ENCODE data around the gene GRIK4. TPM values are rescaled to one million over a fixed set of nuclear protein-coding genes. Genes with fewer than 3 reads are reported as not detected.

Gene GRIK4
- total RNA-seq, 1 donor from 2014 or later, result not detected

- no peak overlapping the region for H3K4me3 Mint-ChIP-seq (ENCODE audit: low read depth)
- H3K4me1 Mint-ChIP-seq (ENCODE audit: low read depth), result no peaks in the 10 kb centered on the region
- intact Hi-C loops (cut with micrococcal nuclease), result no loop called here
- H3K27me3 Mint-ChIP-seq (ENCODE audit: low read depth), result no peaks in the 10 kb centered on the region
- no peak for DNase-seq (ENCODE audit: low spot score)
- no peaks in the 10 kb centered on the region for H3K36me3 Mint-ChIP-seq (ENCODE audit: low read depth)
- no peak overlapping the region for H3K27ac Mint-ChIP-seq
- H3K9me3 Mint-ChIP-seq, result no peaks in the 10 kb centered on the region
Measured at GRCh38 chr11:120601536-120601935, 90.0 kb downstream of the GRIK4 start.

GRCh38 chr11:120603071-120603470 is 91.5 kb downstream of the GRIK4 start:
- no peaks in the 10 kb centered on the region for H3K36me3 Mint-ChIP-seq (ENCODE audit: low read depth)
- H3K4me1 Mint-ChIP-seq (ENCODE audit: low read depth), result no peaks in the 10 kb centered on the region
- no peak overlapping the region for H3K27ac Mint-ChIP-seq
- no peaks in the 10 kb centered on the region for H3K9me3 Mint-ChIP-seq
- no peak for DNase-seq (ENCODE audit: low spot score)
- no peak overlapping the region for H3K4me3 Mint-ChIP-seq (ENCODE audit: low read depth)
- intact Hi-C loops (cut with micrococcal nuclease), result no loop called here
- no peaks in the 10 kb centered on the region for H3K27me3 Mint-ChIP-seq (ENCODE audit: low read depth)

GRCh38 chr11:120605469-120605868 is 93.9 kb downstream of the GRIK4 start:
- no peak overlapping the region for H3K27ac Mint-ChIP-seq
- intact Hi-C loops (cut with micrococcal nuclease), result no loop called here
- no peaks in the 10 kb centered on the region for H3K9me3 Mint-ChIP-seq
- H3K27me3 Mint-ChIP-seq (ENCODE audit: low read depth), result no peaks in the 10 kb centered on the region
- H3K4me1 Mint-ChIP-seq (ENCODE audit: low read depth), result no peaks in the 10 kb centered on the region
- H3K4me3 Mint-ChIP-seq (ENCODE audit: low read depth), result no peak overlapping the region
- no peak for DNase-seq (ENCODE audit: low spot score)
- no peaks in the 10 kb centered on the region for H3K36me3 Mint-ChIP-seq (ENCODE audit: low read depth)

- Mint-ChIP-seq H3K36me3 (ENCODE audit: low read depth) (no peaks in the 10 kb centered on the region), H3K4me1 (ENCODE audit: low read depth) (no peaks in the 10 kb centered on the region), H3K27me3 (ENCODE audit: low read depth) (no peaks in the 10 kb centered on the region), H3K27ac (no peak overlapping the region), H3K9me3 (no peaks in the 10 kb centered on the region), H3K4me3 (ENCODE audit: low read depth) (no peak overlapping the region)
- intact Hi-C loops (cut with micrococcal nuclease), result no loop called here
- DNase-seq (ENCODE audit: low spot score), result no peak
Measured at GRCh38 chr11:120606211-120607010, 94.9 kb downstream of the GRIK4 start.

GRCh38 chr11:120608061-120608460 is 96.5 kb downstream of the GRIK4 start:
- intact Hi-C loops (cut with micrococcal nuclease), result no loop called here
- peaks cover 6% of the 10 kb centered on the region for H3K4me1 Mint-ChIP-seq (ENCODE audit: low read depth)
- no peak for DNase-seq (ENCODE audit: low spot score)
- H3K27ac Mint-ChIP-seq, result no peak overlapping the region
- H3K27me3 Mint-ChIP-seq (ENCODE audit: low read depth), result no peaks in the 10 kb centered on the region
- no peak overlapping the region for H3K4me3 Mint-ChIP-seq (ENCODE audit: low read depth)
- H3K9me3 Mint-ChIP-seq, result no peaks in the 10 kb centered on the region
- H3K36me3 Mint-ChIP-seq (ENCODE audit: low read depth), result no peaks in the 10 kb centered on the region

GRCh38 chr11:120608760-120609211 is 97.2 kb downstream of the GRIK4 start:
- no peak for DNase-seq (ENCODE audit: low spot score)
- no peaks in the 10 kb centered on the region for H3K27me3 Mint-ChIP-seq (ENCODE audit: low read depth)
- intact Hi-C loops (cut with micrococcal nuclease), result no loop called here
- H3K36me3 Mint-ChIP-seq (ENCODE audit: low read depth), result no peaks in the 10 kb centered on the region
- H3K9me3 Mint-ChIP-seq, result no peaks in the 10 kb centered on the region
- no peak overlapping the region for H3K27ac Mint-ChIP-seq
- H3K4me1 Mint-ChIP-seq (ENCODE audit: low read depth), result peaks cover 8% of the 10 kb centered on the region
- H3K4me3 Mint-ChIP-seq (ENCODE audit: low read depth), result no peak overlapping the region

- Mint-ChIP-seq H3K4me1 (ENCODE audit: low read depth) (peaks cover 10% of the 10 kb centered on the region), H3K27me3 (ENCODE audit: low read depth) (no peaks in the 10 kb centered on the region), H3K27ac (no peak overlapping the region), H3K4me3 (ENCODE audit: low read depth) (no peak overlapping the region), H3K36me3 (ENCODE audit: low read depth) (no peaks in the 10 kb centered on the region), H3K9me3 (no peaks in the 10 kb centered on the region)
- intact Hi-C loops (cut with micrococcal nuclease), result no loop called here
- DNase-seq (ENCODE audit: low spot score), result no peak
Measured at GRCh38 chr11:120610111-120610510, 98.6 kb downstream of the GRIK4 start.

GRCh38 chr11:120611581-120611980 is 100.0 kb downstream of the GRIK4 start:
- Mint-ChIP-seq H3K4me3 (ENCODE audit: low read depth) (no peak overlapping the region), H3K27me3 (ENCODE audit: low read depth) (no peaks in the 10 kb centered on the region), H3K36me3 (ENCODE audit: low read depth) (no peaks in the 10 kb centered on the region), H3K4me1 (ENCODE audit: low read depth) (peaks cover 10% of the 10 kb centered on the region), H3K9me3 (no peaks in the 10 kb centered on the region), H3K27ac (no peak overlapping the region)
- intact Hi-C loops (cut with micrococcal nuclease), result no loop called here
- DNase-seq (ENCODE audit: low spot score), result no peak

GRCh38 chr11:120612513-120613263 is 101.1 kb downstream of the GRIK4 start:
- no peak overlapping the region for H3K27ac Mint-ChIP-seq
- H3K4me3 Mint-ChIP-seq (ENCODE audit: low read depth), result no peak overlapping the region
- peaks cover 10% of the 10 kb centered on the region for H3K4me1 Mint-ChIP-seq (ENCODE audit: low read depth)
- H3K27me3 Mint-ChIP-seq (ENCODE audit: low read depth), result no peaks in the 10 kb centered on the region
- no peak for DNase-seq (ENCODE audit: low spot score)
- peaks cover 3% of the 10 kb centered on the region for H3K9me3 Mint-ChIP-seq
- intact Hi-C loops (cut with micrococcal nuclease), result no loop called here
- H3K36me3 Mint-ChIP-seq (ENCODE audit: low read depth), result no peaks in the 10 kb centered on the region

- intact Hi-C loops (cut with micrococcal nuclease), result no loop called here
- Mint-ChIP-seq H3K4me1 (ENCODE audit: low read depth) (peaks cover 10% of the 10 kb centered on the region), H3K9me3 (peaks cover 11% of the 10 kb centered on the region), H3K36me3 (ENCODE audit: low read depth) (no peaks in the 10 kb centered on the region), H3K27me3 (ENCODE audit: low read depth) (no peaks in the 10 kb centered on the region), H3K4me3 (ENCODE audit: low read depth) (no peak overlapping the region), H3K27ac (no peak overlapping the region)
- no peak for DNase-seq (ENCODE audit: low spot score)
Measured at GRCh38 chr11:120613264-120614226, 102.0 kb downstream of the GRIK4 start.

- H3K27ac Mint-ChIP-seq, result no peak overlapping the region
Measured at GRCh38 chr11:120615391-120615790, 103.8 kb downstream of the GRIK4 start.

GRCh38 chr11:120618399-120618798 is 106.9 kb downstream of the GRIK4 start:
- no peak for DNase-seq (ENCODE audit: low spot score)
- H3K27me3 Mint-ChIP-seq (ENCODE audit: low read depth), result no peaks in the 10 kb centered on the region
- H3K27ac Mint-ChIP-seq, result no peak overlapping the region
- intact Hi-C loops (cut with micrococcal nuclease), result no loop called here
- H3K36me3 Mint-ChIP-seq (ENCODE audit: low read depth), result no peaks in the 10 kb centered on the region
- peaks cover 2% of the 10 kb centered on the region for H3K4me1 Mint-ChIP-seq (ENCODE audit: low read depth)
- peaks cover 12% of the 10 kb centered on the region for H3K9me3 Mint-ChIP-seq
- H3K4me3 Mint-ChIP-seq (ENCODE audit: low read depth), result no peak overlapping the region

More at GRCh38 chr11:120615391-120615790, 103.8 kb downstream of the GRIK4 start:
- intact Hi-C loops (cut with micrococcal nuclease), result no loop called here
- Mint-ChIP-seq H3K27me3 (ENCODE audit: low read depth) (no peaks in the 10 kb centered on the region), H3K4me3 (ENCODE audit: low read depth) (no peak overlapping the region), H3K4me1 (ENCODE audit: low read depth) (peaks cover 10% of the 10 kb centered on the region), H3K36me3 (ENCODE audit: low read depth) (no peaks in the 10 kb centered on the region), H3K9me3 (peaks cover 12% of the 10 kb centered on the region)
- no peak for DNase-seq (ENCODE audit: low spot score)

Measured in activated T-helper 2 cell treated with anti-CD3 and anti-CD28 coated beads, Interferon-gamma antibody, Interleukin-2, Interleukin-4, amounts not matched to agents 10 μg/mL and 5 μg/mL and 100 μg/mL, durations not matched to agents 14 hours and 24 hours and 36 hours (primary cell).